ENCODE measurements around the gene RAB6A. TPM values are rescaled to one million over a fixed set of nuclear protein-coding genes. Genes with fewer than 3 reads are reported as not detected.
"Not testable (repeated sequence)": the region's sequence is repeated elsewhere in the genome, so short reads cannot be mapped to it uniquely, and the experiment has no call there.

RAB6A gene
- total RNA-seq, 1 donor: 145 TPM

DNA sequence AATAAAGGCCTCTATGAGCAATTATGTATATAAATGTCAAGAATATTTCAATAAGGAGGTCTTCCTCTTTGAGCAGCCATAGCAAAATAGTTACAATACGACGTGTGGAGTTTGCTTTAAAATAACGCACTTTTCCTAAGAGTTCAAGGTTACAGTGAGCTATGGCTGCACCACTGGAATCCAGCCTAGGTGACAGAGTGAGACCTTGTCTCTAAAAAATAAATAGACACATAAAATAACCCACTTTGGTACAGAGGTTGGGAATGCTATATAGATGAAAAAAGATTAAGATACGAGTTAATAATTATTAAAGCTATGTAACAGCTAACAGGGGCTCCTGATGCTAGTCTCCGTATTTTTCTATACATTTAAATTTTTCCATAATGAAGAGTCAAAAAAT, 12.6 kb downstream of the RAB6A start:
- Histone ChIP-seq H3K36me3 (ENCODE audit: insufficient read depth, low read length) (no peaks in the 10 kb centered on the region), H2AFZ (ENCODE audit: low read length) (no peak overlapping the region), H4K20me1 (ENCODE audit: insufficient read depth, low read length) (peaks cover 78% of the 10 kb centered on the region), H3K4me1 (ENCODE audit: insufficient read depth, low read length) (peaks cover 9% of the 10 kb centered on the region), H3K4me3 (ENCODE audit: insufficient read depth, low read length) (no peak overlapping the region), H3K27ac (ENCODE audit: low read depth, low read length) (no peak overlapping the region), H3K9me3 (ENCODE audit: low read depth, low read length) (no peaks in the 10 kb centered on the region), H3K27me3 (ENCODE audit: insufficient read depth, low read length) (no peaks in the 10 kb centered on the region), H3K79me2 (ENCODE audit: insufficient read depth, low read length) (peaks cover 97% of the 10 kb centered on the region), H3K4me2 (ENCODE audit: insufficient read depth, low read length) (no peak overlapping the region)
- DNase-seq (ENCODE audit: insufficient read length, low spot score, missing footprints): no peak
- TF ChIP-seq, protein P1, sequence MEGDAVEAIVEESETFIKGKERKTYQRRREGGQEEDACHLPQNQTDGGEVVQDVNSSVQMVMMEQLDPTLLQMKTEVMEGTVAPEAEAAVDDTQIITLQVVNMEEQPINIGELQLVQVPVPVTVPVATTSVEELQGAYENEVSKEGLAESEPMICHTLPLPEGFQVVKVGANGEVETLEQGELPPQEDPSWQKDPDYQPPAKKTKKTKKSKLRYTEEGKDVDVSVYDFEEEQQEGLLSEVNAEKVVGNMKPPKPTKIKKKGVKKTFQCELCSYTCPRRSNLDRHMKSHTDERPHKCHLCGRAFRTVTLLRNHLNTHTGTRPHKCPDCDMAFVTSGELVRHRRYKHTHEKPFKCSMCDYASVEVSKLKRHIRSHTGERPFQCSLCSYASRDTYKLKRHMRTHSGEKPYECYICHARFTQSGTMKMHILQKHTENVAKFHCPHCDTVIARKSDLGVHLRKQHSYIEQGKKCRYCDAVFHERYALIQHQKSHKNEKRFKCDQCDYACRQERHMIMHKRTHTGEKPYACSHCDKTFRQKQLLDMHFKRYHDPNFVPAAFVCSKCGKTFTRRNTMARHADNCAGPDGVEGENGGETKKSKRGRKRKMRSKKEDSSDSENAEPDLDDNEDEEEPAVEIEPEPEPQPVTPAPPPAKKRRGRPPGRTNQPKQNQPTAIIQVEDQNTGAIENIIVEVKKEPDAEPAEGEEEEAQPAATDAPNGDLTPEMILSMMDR (IDR thresholded peaks at IDR 0.05; ENCODE audit: extremely low read depth, low read depth, low read length): no peak

DNA sequence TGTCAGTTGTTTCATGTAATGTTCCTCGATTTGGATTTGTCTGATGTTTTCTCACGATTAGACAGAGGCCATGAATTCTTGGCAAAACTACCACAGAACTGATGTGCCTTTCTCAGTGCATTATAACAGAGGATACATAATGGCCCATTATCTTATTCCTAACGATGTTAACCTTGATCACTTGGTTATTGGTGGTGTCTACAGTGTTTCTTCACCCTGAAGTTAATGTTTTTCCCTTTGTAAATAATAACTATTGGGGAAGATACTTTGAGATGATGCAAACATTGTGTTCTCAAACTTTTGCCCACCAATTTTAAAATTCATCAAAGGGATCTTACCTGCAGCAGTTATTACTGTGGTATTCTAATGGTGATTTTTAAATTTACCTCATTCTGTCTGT, 13.1 kb downstream of the RAB6A start:
- Histone ChIP-seq H3K4me3 (ENCODE audit: insufficient read depth, low read length) (no peak overlapping the region), H3K27ac (ENCODE audit: low read depth, low read length) (no peak overlapping the region), H3K4me2 (ENCODE audit: insufficient read depth, low read length) (no peak overlapping the region), H3K4me1 (ENCODE audit: insufficient read depth, low read length) (peaks cover 9% of the 10 kb centered on the region), H4K20me1 (ENCODE audit: insufficient read depth, low read length) (peaks cover 74% of the 10 kb centered on the region), H2AFZ (ENCODE audit: low read length) (no peak overlapping the region), H3K79me2 (ENCODE audit: insufficient read depth, low read length) (peaks cover 97% of the 10 kb centered on the region), H3K9me3 (ENCODE audit: low read depth, low read length) (no peaks in the 10 kb centered on the region), H3K27me3 (ENCODE audit: insufficient read depth, low read length) (no peaks in the 10 kb centered on the region), H3K36me3 (ENCODE audit: insufficient read depth, low read length) (no peaks in the 10 kb centered on the region)
- TF ChIP-seq, protein P1 (IDR thresholded peaks at IDR 0.05; ENCODE audit: extremely low read depth, low read depth, low read length): no peak
- no peak for DNase-seq (ENCODE audit: insufficient read length, low spot score, missing footprints)

DNA sequence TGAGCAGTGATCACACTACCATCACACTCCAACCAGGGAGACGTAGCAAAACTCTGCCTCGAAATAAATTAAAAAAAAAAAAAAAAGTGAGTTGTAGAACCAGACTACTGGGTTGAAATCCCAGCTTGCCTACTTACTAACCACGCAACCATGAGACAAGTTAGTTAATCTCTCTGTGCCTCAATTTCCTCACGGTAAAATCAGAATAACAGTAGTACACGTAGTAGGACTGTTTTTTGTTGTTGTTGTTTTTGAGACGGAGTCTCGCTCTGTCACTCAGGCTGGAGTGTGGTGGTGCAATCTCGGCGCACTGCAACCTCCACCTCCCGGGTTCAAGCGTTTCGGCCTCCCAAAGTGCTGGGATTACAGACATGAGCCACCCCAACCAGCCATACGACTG, 14.2 kb downstream of the RAB6A start:
- Histone ChIP-seq H3K9me3 (ENCODE audit: low read depth, low read length) (no peaks in the 10 kb centered on the region), H3K27ac (ENCODE audit: low read depth, low read length) (no peak overlapping the region), H3K4me2 (ENCODE audit: insufficient read depth, low read length) (no peak overlapping the region), H2AFZ (ENCODE audit: low read length) (no peak overlapping the region), H3K4me1 (ENCODE audit: insufficient read depth, low read length) (peaks cover under 1% of the 10 kb centered on the region), H3K27me3 (ENCODE audit: insufficient read depth, low read length) (no peaks in the 10 kb centered on the region), H3K36me3 (ENCODE audit: insufficient read depth, low read length) (no peaks in the 10 kb centered on the region), H4K20me1 (ENCODE audit: insufficient read depth, low read length) (peaks cover 65% of the 10 kb centered on the region), H3K79me2 (ENCODE audit: insufficient read depth, low read length) (peaks cover 96% of the 10 kb centered on the region), H3K4me3 (ENCODE audit: insufficient read depth, low read length) (no peak overlapping the region)
- no peak for DNase-seq (ENCODE audit: insufficient read length, low spot score, missing footprints)
- TF ChIP-seq, protein P1 (IDR thresholded peaks at IDR 0.05; ENCODE audit: extremely low read depth, low read depth, low read length): no peak

DNA sequence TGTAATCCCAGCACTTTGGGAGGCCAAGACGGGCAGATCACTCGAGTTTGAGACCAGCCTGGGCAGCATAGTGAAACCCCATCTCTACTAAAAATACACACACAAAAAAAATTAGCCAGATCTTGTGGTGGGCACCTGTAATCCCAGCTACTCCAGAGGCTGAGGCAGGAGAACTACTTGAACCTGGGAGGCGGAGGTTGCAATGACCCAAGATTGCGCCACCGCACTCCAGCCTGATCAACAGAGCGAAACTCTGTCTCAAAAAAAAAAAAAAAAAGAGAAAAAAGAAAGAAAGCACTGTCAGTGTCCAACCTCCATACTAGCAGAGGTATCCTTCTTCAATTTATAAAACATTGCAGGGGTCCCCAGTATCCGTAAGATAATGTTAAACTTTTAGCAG, 17.8 kb downstream of the RAB6A start:
- Histone ChIP-seq H3K36me3 (ENCODE audit: insufficient read depth, low read length) (no peaks in the 10 kb centered on the region), H3K27ac (ENCODE audit: low read depth, low read length) (no peak overlapping the region), H3K79me2 (ENCODE audit: insufficient read depth, low read length) (peaks cover 95% of the 10 kb centered on the region), H3K4me2 (ENCODE audit: insufficient read depth, low read length) (no peak overlapping the region), H4K20me1 (ENCODE audit: insufficient read depth, low read length) (peaks cover 49% of the 10 kb centered on the region), H3K4me3 (ENCODE audit: insufficient read depth, low read length) (no peak overlapping the region), H3K9me3 (ENCODE audit: low read depth, low read length) (no peaks in the 10 kb centered on the region), H3K27me3 (ENCODE audit: insufficient read depth, low read length) (no peaks in the 10 kb centered on the region), H2AFZ (ENCODE audit: low read length) (no peak overlapping the region), H3K4me1 (ENCODE audit: insufficient read depth, low read length) (no peaks in the 10 kb centered on the region)
- TF ChIP-seq, protein P1 (IDR thresholded peaks at IDR 0.05; ENCODE audit: extremely low read depth, low read depth, low read length): no peak
- DNase-seq (ENCODE audit: insufficient read length, low spot score, missing footprints): no peak

DNA sequence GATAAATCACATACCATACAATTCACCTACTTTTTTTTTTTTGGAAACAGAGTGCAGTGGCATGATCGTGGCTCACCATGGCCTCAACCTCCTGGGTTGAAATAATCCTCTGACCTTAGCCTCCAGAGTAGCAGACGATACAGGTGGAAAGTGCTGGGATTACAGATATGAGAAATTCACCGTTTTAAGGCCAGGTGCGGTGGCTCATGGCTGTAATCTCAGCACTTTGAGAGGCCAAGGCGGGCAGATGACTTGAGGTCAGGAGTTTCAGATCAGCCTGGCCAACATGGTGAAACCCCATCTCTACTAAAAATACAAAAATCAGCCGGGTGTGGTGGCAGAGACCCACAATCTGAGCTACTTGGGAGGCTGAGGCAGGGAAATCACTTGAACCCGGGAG, 24.9 kb downstream of the RAB6A start:
- H2AFZ ChIP-seq (ENCODE audit: low read length); H3K4me2 ChIP-seq (ENCODE audit: insufficient read depth, low read length); H3K4me3 ChIP-seq (ENCODE audit: insufficient read depth, low read length); H3K9me3 ChIP-seq (ENCODE audit: low read depth, low read length); DNase-seq (ENCODE audit: insufficient read length, low spot score, missing footprints); H3K27me3 ChIP-seq (ENCODE audit: insufficient read depth, low read length); H3K36me3 ChIP-seq (ENCODE audit: insufficient read depth, low read length): not testable (repeated sequence)
- Histone ChIP-seq H3K79me2 (ENCODE audit: insufficient read depth, low read length) (peaks cover 93% of the 10 kb centered on the region), H3K4me1 (ENCODE audit: insufficient read depth, low read length) (peaks cover 17% of the 10 kb centered on the region), H4K20me1 (ENCODE audit: insufficient read depth, low read length) (peaks cover 54% of the 10 kb centered on the region), H3K27ac (ENCODE audit: low read depth, low read length) (peak overlapping the region; percentile 37)
